GDM1 (cell line): ENCODE measurements around the gene MTG2.

Source experiments
- DNase-seq: peaks from one replicate; lab custom pipeline; 2025; lab: John Stamatoyannopoulos, UW

The MTG2 gene

DNA sequence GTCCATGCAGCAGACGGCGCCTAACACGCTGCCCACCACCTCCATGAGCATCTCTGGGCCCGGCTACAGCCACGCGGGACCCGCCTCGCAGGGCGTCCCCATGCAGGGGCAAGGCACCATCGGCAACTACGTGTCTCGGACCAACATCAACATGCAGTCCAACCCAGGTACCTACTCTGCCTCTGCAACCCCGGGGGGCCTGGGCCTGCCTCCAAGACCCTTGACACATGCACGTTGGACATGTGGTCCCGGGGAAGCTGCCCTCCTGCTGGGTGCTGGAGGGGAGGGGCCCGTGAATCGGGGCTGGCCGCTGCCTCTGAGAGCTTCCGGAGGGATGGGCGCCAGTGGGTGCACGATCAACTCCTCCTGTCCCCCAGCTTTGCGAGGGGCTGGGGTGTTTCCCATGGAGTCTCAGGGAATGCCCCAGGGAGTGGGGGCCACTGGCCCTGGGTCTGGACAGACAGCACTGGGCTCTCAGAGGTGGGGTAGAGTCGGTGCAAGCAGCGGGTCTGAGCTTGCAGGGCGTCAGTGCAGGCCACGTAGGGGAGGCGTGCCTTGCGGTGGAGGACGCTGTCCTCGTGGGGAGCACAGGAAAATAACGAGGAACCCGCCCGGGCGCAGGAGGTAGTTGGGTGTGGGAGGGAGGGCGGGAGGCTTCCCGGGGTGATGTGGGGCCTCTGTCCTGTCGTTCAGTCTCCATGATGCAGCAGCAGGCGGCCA lies 19.9 kb upstream of the MTG2 start:
- no peak for DNase-seq

DNA sequence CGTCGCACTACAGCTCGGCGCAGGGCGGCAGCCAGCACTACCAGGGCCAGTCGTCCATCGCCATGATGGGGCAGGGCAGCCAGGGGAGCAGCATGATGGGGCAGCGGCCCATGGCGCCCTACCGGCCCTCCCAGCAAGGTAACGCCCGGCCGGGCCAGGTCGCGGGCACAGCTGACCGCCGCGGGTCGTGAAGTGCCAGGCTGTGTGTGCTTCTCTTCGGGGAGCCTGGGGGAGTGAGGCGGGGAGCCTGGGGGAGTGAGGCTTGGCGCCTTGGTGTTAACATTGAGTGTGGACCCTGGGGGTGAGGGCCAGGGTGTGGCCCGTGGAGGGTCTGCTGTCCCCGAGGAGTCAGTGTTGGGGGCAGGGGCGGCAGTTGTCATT lies 19.4 kb upstream of the MTG2 start:
- no peak for DNase-seq

DNA sequence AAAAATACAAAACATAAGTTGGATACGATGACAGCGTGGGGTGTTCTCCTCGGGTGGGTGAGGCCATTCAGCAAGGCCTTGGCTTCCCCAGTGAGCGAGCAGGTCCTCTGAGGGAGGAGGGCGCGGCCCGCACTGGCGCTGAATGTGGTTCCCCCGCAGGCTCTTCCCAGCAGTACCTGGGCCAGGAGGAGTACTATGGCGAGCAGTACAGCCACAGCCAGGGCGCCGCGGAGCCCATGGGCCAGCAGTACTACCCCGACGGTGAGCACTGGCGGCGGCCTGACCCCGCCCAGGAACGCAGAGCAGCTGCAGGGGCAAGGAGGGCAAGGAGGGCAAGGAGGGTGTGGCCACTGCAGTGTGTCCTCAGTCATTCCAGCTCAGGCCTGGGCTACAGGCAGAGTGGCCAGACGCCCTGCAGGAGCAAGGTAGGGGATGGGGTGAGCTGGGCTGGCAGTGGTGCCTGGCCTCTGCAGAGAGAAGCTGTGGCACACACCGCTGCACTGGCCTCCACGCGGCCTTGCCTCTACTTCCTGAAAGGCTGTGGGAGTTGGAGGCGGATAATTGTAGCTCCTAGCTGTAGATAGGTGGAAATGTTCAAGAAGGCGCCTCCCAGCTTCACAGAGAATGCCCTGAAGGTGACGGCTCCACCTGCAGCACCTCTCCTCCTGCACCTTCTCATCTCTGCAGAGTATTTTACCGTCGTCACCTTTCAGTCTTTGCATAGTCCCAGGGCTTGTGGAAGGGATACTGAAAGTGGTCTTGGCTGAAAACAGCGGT lies 18.7 kb upstream of the MTG2 start:
- no peak for DNase-seq

DNA sequence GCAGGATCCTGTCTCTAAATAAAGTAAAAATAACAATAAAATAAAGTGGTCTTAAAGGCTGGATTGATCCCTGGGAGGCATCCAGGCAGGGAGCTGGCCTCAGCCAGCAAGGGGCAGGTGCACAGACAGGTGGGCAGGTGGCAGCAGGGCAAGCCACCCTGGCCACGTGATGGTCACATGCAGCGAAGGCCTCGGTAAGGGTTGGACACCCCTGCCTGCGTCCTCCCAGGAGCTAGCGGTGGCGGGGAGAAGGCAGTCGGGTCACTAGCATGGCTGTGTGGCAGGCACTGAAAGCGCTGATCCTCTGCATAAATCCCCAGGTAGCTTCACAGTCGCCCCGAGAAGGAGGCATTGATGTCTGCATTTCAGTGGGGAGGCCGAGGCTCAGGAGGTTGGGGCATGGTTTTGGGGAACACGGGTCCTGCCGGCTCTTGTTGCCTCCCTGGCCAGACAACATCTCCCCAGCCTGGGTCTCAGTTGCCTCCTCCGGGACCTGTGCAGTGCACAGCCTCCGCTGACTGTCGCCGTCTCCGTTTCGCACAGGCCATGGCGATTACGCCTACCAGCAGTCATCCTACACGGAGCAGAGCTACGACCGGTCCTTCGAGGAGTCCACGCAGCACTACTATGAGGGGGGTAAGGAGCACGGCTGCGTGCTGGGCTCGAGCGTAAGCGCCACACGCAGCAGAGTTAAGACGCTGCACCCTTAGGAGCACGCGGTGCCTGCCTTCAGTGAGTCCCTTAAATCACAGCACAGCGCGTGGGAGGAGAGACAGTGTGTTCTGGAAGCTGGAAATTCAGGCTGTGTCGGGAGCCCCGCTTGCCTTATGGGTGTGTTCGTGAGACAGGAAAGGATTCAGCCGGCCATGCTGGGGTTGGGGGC lies 17.7 kb upstream of the MTG2 start:
- DNase-seq = no peak

DNA sequence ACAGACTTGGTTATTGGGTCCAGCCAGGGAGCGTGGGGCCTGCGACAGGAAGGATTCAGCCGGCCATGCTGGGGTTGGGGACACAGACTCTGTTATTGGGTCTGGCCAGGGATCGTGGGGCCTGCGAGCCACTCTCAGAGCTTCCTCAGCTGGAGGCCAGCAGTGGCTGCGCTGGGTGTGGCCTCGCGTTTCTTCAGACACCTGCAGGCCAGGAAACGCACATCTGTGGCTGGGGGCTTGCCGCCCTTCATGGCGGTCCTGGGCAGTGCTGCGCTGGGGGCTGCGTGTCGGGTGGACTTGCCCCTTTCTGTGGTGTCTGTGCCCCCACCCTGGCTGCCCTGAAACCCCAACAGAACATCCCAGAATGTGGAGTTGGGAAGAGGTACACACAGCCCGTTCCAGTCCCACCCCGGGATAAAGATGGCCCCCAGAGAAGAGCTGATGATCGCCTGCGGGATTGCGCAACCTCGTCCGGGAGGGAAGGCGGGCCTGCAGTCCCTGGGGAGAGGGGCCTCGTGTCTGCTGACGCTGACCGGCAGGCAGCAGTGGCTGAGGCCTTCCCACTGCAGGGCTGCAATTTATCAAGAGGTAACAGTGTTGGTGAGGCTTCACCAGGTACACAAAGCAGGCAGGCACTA lies 16.9 kb upstream of the MTG2 start:
- no peak for DNase-seq

DNA sequence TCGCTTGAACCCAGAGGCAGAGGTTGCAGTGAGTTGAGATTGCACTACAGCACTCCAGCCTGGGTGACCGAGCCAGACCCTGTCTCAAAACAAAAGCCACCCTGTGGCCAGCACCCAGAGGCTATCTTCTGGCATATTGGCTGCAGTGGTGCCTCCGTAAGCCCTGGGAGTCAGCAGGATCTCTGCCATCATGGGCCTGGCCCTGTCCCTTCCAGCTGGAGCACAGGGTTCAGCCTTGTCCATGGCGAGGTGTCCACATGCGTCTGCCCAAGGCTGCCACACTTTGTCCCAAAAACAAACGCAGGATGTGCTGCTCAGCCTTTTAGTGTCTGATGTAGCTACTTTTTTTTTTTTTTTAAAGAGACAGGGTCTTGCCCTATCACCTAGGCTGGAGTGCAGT lies 15.4 kb upstream of the MTG2 start:
- no peak for DNase-seq

DNA sequence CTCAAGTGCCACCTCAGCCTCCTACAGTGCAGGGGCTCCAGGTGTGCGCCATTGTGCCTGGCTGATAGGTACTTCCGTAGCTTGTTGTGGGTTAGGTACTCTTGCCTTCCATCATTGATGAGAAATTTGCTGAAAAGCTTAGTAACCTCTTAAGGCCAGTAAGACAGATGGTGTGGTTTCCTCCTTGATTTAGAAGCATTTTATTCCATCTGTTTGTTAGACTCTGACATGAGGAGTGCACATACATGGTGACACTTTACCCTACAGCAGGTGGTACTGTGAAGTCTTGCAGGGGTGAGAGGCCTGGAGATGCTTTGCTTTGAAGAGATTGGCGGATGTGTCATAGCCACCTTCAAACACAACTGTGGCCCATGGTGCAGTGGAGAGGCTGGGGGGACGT lies 14.8 kb upstream of the MTG2 start:
- DNase-seq = no peak

DNA sequence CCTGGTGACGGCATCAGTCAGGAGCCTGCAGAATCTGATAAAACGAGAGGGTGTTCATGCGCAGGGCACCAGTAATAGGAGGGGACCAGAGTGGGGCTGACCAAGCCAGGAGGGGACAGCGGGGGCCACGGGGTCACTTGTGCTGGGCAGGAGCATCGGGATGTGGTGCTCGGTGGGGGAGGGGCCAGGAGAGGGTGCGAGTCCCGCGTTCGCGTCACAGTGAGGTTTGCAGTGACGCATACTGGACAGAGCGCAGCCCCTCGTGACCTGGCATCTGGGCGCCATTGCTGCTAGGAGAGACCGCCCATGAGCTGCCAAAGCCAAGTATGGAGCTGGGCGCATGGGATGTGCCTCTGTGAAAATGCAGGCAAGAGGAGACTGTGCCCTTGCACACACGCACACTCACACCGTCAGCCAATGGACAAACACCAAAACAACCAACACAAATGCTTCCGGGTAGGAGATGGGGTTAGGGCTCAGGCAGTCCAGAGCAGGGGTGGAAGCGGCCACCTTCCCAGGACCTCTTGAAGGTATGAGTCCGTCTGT lies 13.9 kb upstream of the MTG2 start:
- DNase-seq = no peak

DNA sequence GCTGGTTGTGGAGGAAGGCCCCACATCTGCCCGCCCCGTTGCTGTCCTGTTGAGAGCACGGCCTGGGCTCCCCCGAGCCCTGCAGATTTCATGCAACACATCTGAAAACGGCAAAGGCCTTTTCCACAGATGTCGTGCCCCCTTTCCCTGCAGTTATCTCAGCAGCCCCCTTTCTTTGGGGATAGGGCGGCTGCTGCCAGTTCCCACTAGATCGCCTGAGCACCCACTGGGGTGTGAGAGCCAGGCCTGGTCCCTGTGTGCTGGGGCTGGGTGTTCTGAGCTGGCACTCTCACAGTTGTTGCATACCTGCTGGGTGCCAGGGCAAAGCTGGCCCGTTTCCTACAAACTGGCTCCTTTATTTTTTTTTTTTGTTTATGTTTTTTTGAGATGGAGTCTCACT lies 12.3 kb upstream of the MTG2 start:
- DNase-seq = no peak

DNA sequence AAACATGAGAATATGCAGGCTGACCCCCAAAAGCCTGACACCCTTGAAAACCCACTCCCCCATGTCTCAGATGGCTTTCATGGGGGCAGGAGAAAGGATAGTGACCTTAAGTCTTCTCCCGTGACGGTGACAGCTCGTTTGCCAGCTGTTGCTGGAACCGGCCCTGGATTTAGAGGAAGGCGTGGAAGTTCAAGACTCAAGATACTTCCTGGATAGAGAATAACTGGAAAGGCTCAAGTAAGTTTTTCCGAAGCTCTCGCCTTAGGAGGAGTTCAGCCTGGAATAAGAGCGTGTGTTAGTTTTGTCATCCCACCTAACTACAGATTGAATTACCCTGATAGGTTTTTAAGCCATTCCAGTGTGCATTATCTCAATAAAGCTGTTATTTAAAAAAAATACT lies 11.6 kb upstream of the MTG2 start:
- no peak for DNase-seq

DNA sequence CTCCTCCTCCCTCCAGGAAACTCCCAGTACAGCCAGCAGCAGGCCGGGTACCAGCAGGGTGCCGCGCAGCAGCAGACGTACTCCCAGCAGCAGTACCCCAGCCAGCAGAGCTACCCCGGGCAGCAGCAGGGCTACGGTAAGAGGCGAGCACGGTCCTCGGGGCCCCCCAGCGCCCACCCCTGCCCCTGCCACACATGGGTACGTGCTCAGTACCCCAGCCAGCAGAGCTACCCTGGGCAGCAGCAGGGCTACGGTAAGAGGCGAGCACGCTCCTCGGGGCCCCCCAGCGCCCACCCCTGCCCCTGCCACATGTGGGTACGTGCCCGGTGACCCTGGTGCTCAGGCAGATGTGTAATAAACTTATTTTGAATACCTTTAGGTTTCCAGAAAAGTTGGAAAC lies 10.2 kb upstream of the MTG2 start:
- DNase-seq = no peak

DNA sequence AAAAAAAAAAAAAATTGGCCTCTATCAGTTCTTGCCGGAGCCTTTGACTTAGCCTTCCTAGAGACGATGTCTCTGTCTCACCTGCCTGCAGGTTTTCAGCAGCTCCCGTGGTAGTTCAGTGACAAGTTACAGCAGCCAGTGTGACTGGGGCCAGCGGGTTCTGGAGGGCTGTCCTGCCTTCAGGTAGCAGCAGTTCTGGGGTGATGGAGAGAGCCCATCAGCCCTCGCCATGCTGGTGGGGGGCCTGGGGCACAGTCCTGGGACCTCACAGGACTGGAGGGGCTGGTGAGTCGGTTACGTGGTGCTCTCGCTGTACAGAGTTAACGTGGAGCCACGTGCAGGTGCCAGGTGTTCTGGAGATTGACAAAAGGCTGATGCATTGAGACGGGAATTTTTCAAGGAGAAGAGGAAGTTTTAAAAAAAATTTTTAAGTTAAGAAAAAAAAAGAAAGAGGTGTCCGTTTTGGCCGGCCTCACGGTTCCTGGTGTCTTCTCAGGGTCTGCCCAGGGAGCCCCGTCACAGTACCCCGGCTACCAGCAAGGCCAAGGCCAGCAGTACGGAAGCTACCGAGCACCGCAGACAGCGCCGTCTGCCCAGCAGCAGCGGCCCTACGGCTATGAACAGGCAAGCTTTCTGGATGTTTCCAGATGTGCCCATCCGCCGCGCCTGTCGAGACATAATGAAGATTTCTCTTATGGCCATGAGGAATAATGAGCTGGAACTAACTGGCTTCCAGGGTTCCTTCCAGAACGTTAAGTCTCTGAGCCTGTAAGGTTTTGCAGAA lies 8.6 kb upstream of the MTG2 start:
- DNase-seq = no peak

DNA sequence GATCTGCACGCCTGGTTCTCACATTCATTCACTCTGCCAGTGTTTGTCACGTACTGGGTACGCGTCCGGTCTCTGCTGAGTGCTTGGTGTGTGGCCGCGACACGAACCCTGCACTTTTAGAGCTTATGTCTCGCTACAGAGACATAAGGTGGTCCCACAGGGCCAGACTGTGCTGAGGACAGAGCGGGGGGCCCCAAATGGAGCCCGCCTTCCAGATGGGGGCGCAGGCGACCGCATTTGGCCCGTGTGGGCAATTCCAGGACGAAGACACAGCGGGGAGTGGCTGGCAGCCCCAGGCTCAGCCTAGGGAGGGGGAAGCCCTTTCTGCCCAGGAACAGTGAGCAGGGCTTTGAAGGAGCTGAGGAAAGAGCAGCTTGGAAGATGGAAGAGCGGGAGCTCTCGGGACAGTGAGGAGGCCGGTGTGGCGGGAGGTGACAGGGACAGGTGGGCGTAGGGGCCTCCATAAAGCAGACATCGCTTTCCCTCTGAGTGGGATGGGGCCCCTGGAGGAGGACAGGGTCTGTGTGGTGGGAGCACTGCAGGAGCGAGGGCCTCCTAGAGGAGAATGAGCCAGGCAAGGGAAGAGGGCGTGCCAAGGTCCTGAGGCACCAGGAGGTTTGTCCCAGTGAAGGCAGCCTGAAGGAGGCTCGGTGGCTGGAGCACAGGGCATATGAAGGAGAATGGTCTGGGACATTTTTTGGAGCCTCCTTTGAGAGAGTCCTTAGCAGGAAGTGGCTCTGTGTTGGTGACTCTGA lies 7.8 kb upstream of the MTG2 start:
- no peak for DNase-seq

DNA sequence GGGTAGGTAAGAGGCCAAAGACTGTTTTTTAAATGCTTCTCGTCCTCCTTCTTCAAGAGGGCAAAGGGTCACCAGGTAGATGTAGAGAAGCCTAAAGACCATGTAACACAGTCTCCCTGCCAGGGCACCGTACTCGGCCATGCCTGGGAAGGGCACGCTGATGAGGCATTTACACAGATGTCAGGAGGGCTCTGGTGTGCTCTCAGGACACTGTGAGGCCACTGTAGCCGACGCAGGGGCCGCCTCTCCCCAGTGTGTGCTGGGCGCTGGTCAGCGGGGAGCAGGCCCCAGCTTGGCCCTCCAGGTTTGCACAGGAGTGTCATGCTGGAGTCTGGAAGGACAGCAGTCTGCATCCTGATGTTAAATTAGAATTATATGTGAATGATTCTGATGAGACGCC lies 7.1 kb upstream of the MTG2 start:
- DNase-seq = no peak

DNA sequence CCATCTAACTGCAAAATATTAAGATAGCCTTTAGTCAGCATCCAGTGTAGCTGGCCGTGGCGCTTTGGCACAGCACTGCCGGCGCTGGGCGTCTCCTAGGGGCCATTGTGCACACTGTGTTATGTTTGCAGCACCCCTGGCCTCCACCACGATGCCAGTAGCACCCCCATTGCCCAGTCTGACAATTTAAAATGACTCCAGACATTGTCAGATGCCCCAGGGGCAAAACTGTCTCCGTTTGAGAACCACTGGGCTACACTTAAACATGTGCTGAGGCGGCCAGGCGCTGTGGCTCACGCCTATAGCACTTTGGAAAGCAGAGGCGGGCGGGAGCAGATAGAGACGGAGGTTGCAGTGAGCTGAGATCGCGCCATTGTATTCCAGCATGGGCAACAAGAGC lies 6.0 kb upstream of the MTG2 start:
- DNase-seq = no peak

DNA sequence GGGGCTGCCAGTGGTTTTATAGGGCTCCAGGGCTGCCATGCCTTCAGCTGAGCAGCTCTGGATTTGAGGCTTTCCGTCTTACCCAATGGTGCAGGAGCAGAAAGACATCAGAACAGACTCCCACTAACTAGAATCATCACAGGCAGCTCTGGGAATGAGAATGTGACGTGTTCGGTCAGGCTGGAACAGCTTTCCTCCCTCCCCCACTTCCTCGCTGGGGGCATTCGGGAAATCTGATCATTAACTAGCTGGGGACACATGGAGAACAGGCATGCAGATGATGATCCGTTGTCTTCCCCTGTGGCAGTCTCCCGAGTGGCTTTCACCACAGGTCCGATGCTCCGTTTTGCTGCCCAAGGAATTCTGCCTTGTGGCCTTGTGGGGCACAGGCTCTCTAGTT lies 5.5 kb upstream of the MTG2 start:
- DNase-seq = no peak

DNA sequence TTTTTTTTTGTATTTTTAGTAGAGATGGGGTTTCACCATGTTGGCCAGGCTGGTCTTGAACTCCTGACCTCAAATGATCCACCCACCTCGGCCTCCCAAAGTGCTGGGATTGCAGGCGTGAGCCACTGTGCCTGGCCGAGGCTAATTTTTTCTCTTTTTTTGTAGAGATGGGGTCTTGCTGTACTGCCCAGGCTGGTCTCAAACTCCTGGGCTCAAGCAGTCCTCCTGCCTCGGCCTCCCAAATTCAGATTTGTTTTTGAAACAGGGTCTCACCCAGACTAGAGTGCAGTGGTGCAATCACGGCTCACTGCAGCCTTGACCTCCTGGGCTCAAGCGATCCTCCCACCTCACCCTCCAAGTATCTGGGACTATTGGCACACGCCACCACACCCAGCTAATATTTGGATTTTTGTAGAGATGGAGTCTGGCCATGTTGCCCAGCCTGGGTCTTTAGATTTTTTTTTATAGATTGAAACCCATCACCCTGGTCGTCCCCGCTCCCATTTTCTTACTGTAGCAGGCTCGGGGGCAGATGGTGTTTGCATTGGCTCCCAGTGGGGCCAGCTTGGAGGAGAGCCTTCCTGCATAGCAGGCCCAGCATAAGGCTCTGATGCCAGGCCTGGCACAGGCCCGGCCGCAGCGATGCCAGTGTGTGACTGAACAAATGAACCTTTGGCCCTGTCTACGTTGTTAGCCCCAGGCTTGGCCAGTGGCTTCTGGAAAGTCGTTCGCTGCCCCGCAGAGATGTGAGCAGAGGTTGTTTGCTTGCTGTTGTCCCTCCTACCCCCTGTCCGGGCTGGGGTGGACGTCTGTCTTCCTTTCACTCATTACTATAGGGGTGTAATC lies 4.3 kb upstream of the MTG2 start:
- no peak for DNase-seq

DNA sequence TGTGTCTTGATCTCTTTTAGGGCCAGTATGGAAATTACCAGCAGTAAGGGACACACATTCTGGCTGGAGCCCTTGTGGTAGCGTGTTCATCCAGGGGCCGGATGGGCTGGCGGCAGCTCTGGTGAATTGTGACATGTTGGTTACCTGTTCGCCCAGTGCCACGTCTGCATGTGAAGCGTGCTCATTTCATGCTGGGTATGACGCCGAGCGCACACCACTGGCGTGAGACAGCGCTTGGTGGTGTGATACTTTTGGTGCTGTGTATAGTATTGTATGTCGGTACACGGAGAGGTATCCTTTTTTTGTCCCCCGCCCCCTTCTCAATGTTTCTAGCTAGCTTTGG lies 3.7 kb upstream of the MTG2 start:
- no peak for DNase-seq

DNA sequence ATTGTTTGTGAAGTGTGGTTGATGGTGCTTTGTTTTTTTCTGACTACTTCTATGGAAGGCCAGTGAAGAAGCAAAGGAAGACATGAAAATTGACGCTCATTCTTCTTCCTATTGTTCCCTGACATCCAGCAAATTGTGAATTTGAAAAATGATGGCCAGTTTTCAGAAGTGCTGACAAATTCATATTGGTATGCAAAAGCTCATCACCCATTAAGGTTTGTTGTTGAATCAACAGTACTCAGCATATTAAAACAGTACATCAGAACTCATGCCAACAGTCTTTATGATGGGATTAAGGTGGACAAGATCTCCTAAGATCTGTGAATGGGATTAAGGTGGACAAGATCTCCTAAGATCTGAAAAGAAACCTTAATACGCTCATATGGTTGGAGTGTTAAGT lies 1.0 kb upstream of the MTG2 start:
- DNase-seq = no peak
